Tibial nerve (tissue), 4 donors: ENCODE data around the gene FCN1. TPM values are rescaled to one million over a fixed set of nuclear protein-coding genes. Genes with fewer than 3 reads are reported as not detected.

ENCODE experiments used
- DNase-seq, 2 donors: peaks; one replicate each; pipeline ENCODE4 v3.0.0-alpha.2; 2019; ENCODE audit warnings: low spot score in 2 of 2
- H3K27ac ChIP-seq, 4 donors: fragments of 200-600 bp; sonication (generic) in 3 of 4; one replicate each; pipeline ENCODE4 v1.5.1; 2017 to 2019; ENCODE audit warnings: mild to moderate bottlenecking in 1 of 4
- H3K27me3 ChIP-seq, 2 donors: fragments of 200-600 bp; sonication (generic) in 1 of 2; one replicate each; pipeline versions ENCODE4 v1.5.1 to v1.6.0; 2017 to 2019
- H3K36me3 ChIP-seq, 3 donors: fragments of 200-600 bp; sonication (generic); one replicate each; pipeline ENCODE4 v1.5.1; 2018 to 2019
- H3K4me1 ChIP-seq, 4 donors: fragments of 200-600 bp; sonication (generic) in 3 of 4; one replicate each; pipeline ENCODE4 v1.5.1; 2017 to 2019
- H3K4me3 ChIP-seq, 4 donors: fragments of 200-600 bp; sonication (generic) in 3 of 4; one replicate each; pipeline ENCODE4 v1.5.1; 2017 to 2019; ENCODE audit warnings: mild to moderate bottlenecking in 1 of 4, moderate library complexity in 1 of 4
- H3K9me3 ChIP-seq, 4 donors: fragments of 200-600 bp; sonication (generic) in 3 of 4; one replicate each; pipeline ENCODE4 v1.5.1; 2017 to 2019
- EP300 ChIP-seq, 2 donors: sonication (generic); formaldehyde crosslinking; IDR thresholded peaks; one replicate each; pipeline ENCODE4 v1.6.1; 2017; ENCODE audit warnings: antibody characterized with exemption in 2 of 2, mild to moderate bottlenecking in 1 of 2
- POLR2A ChIP-seq, 2 donors: fragments of 450-650 bp; IDR thresholded peaks; one replicate each; pipeline ENCODE4 v1.6.1; 2017; ENCODE audit warnings: antibody characterized with exemption in 2 of 2, mild to moderate bottlenecking in 2 of 2, moderate library complexity in 2 of 2
- WGBS, 2 donors: methylation state at CpG; one replicate each; pipeline ENCODE4 v1.1.5; 2018; 5-methylcytosine and 5-hydroxymethylcytosine counted together
- total RNA-seq, 4 donors: library from RNA; depleted of rRNA; stranded (reverse); fragments of >200 nt; gene quantifications; one replicate each; pipeline ENCODE4 v1.1.0, GENCODE V29; 2016
- TF ChIP-seq, protein P1 (sequence below), 5 experiments: fragments of 200-600 bp in 3 of 5; fragments of 450-650 bp in 2 of 5; sonication (generic) in 3 of 5; IDR thresholded peaks; one replicate each; pipeline ENCODE4 v1.5.1; 2016 to 2019; ENCODE audit warnings: antibody characterized with exemption in 5 of 5, mild to moderate bottlenecking in 3 of 5, moderate library complexity in 2 of 5

The FCN1 gene
- total RNA-seq, 4 donors from 2014 or later = under 0.01 to 2.9 (median 0.96) TPM

GRCh38 chr9:134891053-134891452, 26.7 kb downstream of the FCN1 start:
- 82 to 86% methylated on average over 8 of the region's 8 CpGs for WGBS, 2 donors
- Histone ChIP-seq H3K27ac (no peak overlapping the region), H3K9me3 (peaks cover 0 to 14% (median 0%) of the 10 kb centered on the region in 4 donors), H3K27me3 (peaks cover 0 to 9% of the 10 kb centered on the region in 2 donors), H3K4me1 (peaks cover 0 to 7% (median 2%) of the 10 kb centered on the region in 4 donors), H3K36me3 (no peaks in the 10 kb centered on the region), H3K4me3 (no peak overlapping the region)
- no peak for TF ChIP-seq POLR2A (IDR thresholded peaks at IDR 0.05)
- TF ChIP-seq, protein P1, sequence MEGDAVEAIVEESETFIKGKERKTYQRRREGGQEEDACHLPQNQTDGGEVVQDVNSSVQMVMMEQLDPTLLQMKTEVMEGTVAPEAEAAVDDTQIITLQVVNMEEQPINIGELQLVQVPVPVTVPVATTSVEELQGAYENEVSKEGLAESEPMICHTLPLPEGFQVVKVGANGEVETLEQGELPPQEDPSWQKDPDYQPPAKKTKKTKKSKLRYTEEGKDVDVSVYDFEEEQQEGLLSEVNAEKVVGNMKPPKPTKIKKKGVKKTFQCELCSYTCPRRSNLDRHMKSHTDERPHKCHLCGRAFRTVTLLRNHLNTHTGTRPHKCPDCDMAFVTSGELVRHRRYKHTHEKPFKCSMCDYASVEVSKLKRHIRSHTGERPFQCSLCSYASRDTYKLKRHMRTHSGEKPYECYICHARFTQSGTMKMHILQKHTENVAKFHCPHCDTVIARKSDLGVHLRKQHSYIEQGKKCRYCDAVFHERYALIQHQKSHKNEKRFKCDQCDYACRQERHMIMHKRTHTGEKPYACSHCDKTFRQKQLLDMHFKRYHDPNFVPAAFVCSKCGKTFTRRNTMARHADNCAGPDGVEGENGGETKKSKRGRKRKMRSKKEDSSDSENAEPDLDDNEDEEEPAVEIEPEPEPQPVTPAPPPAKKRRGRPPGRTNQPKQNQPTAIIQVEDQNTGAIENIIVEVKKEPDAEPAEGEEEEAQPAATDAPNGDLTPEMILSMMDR (IDR thresholded peaks at IDR 0.05) = no peak
- no peak for DNase-seq

- no peak overlapping the region for H3K27ac ChIP-seq
- peaks cover 0 to 9% of the 10 kb centered on the region in 2 donors for H3K27me3 ChIP-seq
- no peaks in the 10 kb centered on the region for H3K36me3 ChIP-seq
- 78 to 80% methylated on average over 5 of the region's 5 CpGs for WGBS, 2 donors
- H3K4me1 ChIP-seq = no peaks in the 10 kb centered on the region
- no peak overlapping the region for H3K4me3 ChIP-seq
- peaks cover 0 to 13% (median 0%) of the 10 kb centered on the region in 4 donors for H3K9me3 ChIP-seq
- no peak for DNase-seq
- TF ChIP-seq, protein P1 (IDR thresholded peaks at IDR 0.05) = no peak
Observed at GRCh38 chr9:134890155-134890495, 27.6 kb downstream of the FCN1 start.

DNA sequence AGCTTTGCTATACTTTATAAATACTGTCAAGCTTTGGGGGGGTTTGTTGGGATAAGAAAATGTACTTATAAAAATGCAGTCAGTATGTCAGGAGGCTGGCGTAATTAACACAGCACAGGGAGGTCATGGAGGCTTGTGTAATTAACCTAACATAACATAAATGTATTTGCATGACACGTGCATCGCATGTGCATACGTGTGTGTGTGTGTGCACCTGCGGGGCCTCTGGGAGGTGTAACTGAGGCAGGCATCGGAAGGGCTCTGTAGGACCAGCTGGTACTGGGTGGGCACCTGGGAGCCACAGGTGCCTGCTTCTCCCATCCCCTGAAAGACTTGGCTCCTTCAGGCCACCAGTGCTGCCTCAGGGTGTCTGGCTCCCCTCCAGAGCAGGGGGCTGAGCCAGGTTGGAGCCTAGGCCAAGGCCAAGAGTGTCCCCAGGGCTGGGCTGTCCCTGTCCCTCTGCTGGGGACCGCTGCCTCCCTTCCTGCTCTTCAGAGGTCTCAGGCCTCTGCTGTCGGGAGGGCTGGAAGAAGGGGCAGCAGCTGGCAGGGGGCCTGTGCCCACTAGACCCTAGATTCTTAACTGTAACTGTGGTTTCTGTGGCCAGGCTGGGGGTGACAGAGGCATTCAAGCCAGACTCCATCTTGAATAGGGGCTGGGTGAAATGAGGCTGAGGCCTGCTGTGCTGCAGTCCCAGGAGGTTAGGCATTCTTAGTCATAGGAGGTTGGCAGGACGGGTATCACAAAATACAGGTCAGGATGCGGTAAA, 28.1 kb downstream of the FCN1 start:
- H3K36me3 ChIP-seq = no peaks in the 10 kb centered on the region
- 87 to 97% methylated on average over 10 of the region's 10 CpGs for WGBS, 2 donors
- DNase-seq = no peak

GRCh38 chr9:134888603-134889190, 29.0 kb downstream of the FCN1 start:
- no peaks in the 10 kb centered on the region for H3K36me3 ChIP-seq
- H3K4me1 ChIP-seq = no peaks in the 10 kb centered on the region
- TF ChIP-seq, protein P1 (IDR thresholded peaks at IDR 0.05) = no peak
- no peak for TF ChIP-seq EP300 (IDR thresholded peaks at IDR 0.05)
- no peak for TF ChIP-seq POLR2A (IDR thresholded peaks at IDR 0.05)
- 84 to 86% methylated on average over 14 of the region's 14 CpGs for WGBS, 2 donors
- no peak overlapping the region for H3K27ac ChIP-seq
- no peak for DNase-seq
- H3K4me3 ChIP-seq = no peak overlapping the region
- H3K9me3 ChIP-seq = no peaks in the 10 kb centered on the region
- H3K27me3 ChIP-seq = peaks cover 0 to 9% of the 10 kb centered on the region in 2 donors

More for the DNA sequence above, 28.1 kb downstream of the FCN1 start:
- Histone ChIP-seq H3K4me3 (no peak overlapping the region), H3K27ac (no peak overlapping the region), H3K4me1 (no peaks in the 10 kb centered on the region), H3K9me3 (peaks cover 0 to 7% (median 0%) of the 10 kb centered on the region in 4 donors), H3K27me3 (peaks cover 0 to 9% of the 10 kb centered on the region in 2 donors)
- TF ChIP-seq EP300 (IDR thresholded peaks at IDR 0.05) (no peak), POLR2A (IDR thresholded peaks at IDR 0.05) (no peak)
- TF ChIP-seq, protein P1 (IDR thresholded peaks at IDR 0.05) = no peak
